Gastrocnemius medialis (tissue), 4 donors: ENCODE measurements around the gene GSAP.

Source experiments
- CTCF ChIP-seq, 5 experiments: fragments of 450-650 bp in 3 of 5; fragments of 200-600 bp in 2 of 5; sonication (generic) in 2 of 5; IDR thresholded peaks in 4 of 5; conservative IDR thresholded peaks in 1 of 5; 1 replicate in 4 of 5; 2 replicates in 1 of 5; pipeline ENCODE4 v1.5.1; 2016 to 2019; ENCODE audit warnings: antibody characterized with exemption in 5 of 5, mild to moderate bottlenecking in 3 of 5, moderate library complexity in 3 of 5
- POLR2A ChIP-seq, 2 donors: fragments of 450-650 bp; IDR thresholded peaks; one replicate each; pipeline ENCODE4 v1.6.1; 2017; ENCODE audit warnings: antibody characterized with exemption in 2 of 2, mild to moderate bottlenecking in 2 of 2, moderate library complexity in 2 of 2

DNA sequence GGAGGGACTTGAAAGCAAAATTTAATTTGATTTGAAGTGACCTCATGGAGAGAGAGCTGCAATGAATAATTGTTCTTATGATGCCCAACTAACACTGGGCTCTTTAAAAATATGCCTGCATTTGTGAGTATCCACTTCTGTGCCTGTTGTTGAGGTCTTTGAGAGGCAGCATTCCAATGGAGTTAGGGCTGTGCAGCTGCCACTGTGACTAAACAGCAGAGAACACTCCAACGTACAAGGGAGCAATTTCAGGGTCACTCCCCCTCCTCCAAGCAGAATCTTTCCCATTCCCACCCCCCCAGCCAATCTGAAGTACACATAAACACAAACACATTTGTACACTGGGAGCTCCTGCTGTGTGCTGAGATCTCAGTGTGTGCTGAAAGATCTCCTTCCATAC lies 28.0 kb upstream of the GSAP start:
- no peak for TF ChIP-seq POLR2A (IDR thresholded peaks at IDR 0.05)
- no peak for TF ChIP-seq CTCF (IDR thresholded peaks at IDR 0.05 in 4 of 5, conservative IDR thresholded peaks at IDR 0.05 in 1 of 5)
